H1 (cell line): ENCODE results near the gene LHPP. TPM values are rescaled to one million over a fixed set of nuclear protein-coding genes. Genes with fewer than 3 reads are reported as not detected.

Experiments
- CTCF ChIA-PET: fragments of 300-600 bp; sonication (Branson Sonifier 250); formaldehyde crosslinking; loops from one replicate; lab custom pipeline; 2021; ENCODE audit not compliant: partially characterized antibody; lab: Charles Lee
- POLR2A ChIA-PET: fragments of 300-600 bp; sonication (Branson Sonifier 250); formaldehyde crosslinking; loops from one replicate; lab custom pipeline; 2021; ENCODE audit warnings: inconsistent platforms; ENCODE audit not compliant: partially characterized antibody; lab: Charles Lee
- DNase-seq, 2 experiments: peaks; one replicate each; pipeline versions ENCODE4 v3.0.0 to v3.0.0-alpha.2; 2010 to 2022; ENCODE audit warnings: low spot score in 2 of 2, low read depth in 1 of 2, mixed read lengths in 1 of 2
- FAIRE-seq: peaks from 2 replicates; lab custom pipeline; 2011; peaks lifted over from hg19 to GRCh38; lab: Jason Lieb, UNC
- H2AFZ ChIP-seq: 2 replicates; pipeline ENCODE4 v1.8.1; 2012; ENCODE audit warnings: low read length, inconsistent platforms
- H2AK5ac ChIP-seq: 2 replicates; pipeline ENCODE4 v1.6.1; 2013; ENCODE audit warnings: low read depth, low read length
- H2BK120ac ChIP-seq: replicated peaks from 2 replicates; pipeline ENCODE3; 2013; ENCODE audit warnings: low read depth, low read length, inconsistent platforms
- H2BK12ac ChIP-seq: 2 replicates; pipeline ENCODE4 v1.6.1; 2013; ENCODE audit warnings: low read depth, low read length
- H2BK15ac ChIP-seq: 2 replicates; pipeline ENCODE4 v1.6.1; 2013; ENCODE audit warnings: low read length
- H2BK20ac ChIP-seq: 2 replicates; pipeline ENCODE4 v1.6.1; 2013; ENCODE audit warnings: low read length
- H2BK5ac ChIP-seq: 2 replicates; pipeline ENCODE4 v1.6.1; 2013; ENCODE audit warnings: low read depth, low read length
- H3K14ac ChIP-seq: 2 replicates; pipeline ENCODE4 v1.6.1; 2013; ENCODE audit warnings: inconsistent platforms; ENCODE audit not compliant: insufficient read length
- H3K18ac ChIP-seq: 2 replicates; pipeline ENCODE4 v1.6.1; 2013; ENCODE audit warnings: low read length; ENCODE audit errors: extremely low read depth
- H3K23ac ChIP-seq: 2 replicates; pipeline ENCODE4 v1.6.1; 2013; ENCODE audit warnings: inconsistent platforms; ENCODE audit not compliant: insufficient read length
- H3K23me2 ChIP-seq: 2 replicates; pipeline ENCODE4 v1.6.1; 2013; ENCODE audit warnings: low read depth, low read length
- H3K27ac ChIP-seq: 2 replicates; pipeline ENCODE4 v1.6.1; 2011; ENCODE audit warnings: low read depth, low read length, inconsistent platforms
- H3K27me3 ChIP-seq, 4 experiments: replicated peaks in 1 of 4; 1 replicate in 1 of 4; 2 replicates in 3 of 4; pipeline versions ENCODE4 v1.6.1 to v1.8.1; 2011 to 2013; ENCODE audit warnings: low read length in 3 of 4, mild to moderate bottlenecking in 3 of 4, inconsistent platforms in 2 of 4, mixed read lengths in 2 of 4, moderate library complexity in 1 of 4; ENCODE audit not compliant: control insufficient read depth in 3 of 4, insufficient read depth in 3 of 4; ENCODE audit errors: extremely low read depth in 1 of 4
- H3K36me3 ChIP-seq, 4 experiments: 2 replicates each; pipeline versions ENCODE4 v1.6.1 to v1.8.1; 2011 to 2013; ENCODE audit warnings: mild to moderate bottlenecking in 4 of 4, low read length in 3 of 4, moderate library complexity in 2 of 4, control low read depth in 1 of 4, inconsistent platforms in 1 of 4; ENCODE audit not compliant: insufficient read depth in 4 of 4, control insufficient read depth in 2 of 4
- H3K4ac ChIP-seq: replicated peaks from 2 replicates; pipeline ENCODE3; 2013; ENCODE audit warnings: low read length, low read depth, mixed read lengths, inconsistent platforms; ENCODE audit not compliant: insufficient read length
- H3K4me1 ChIP-seq, 4 experiments: replicated peaks in 1 of 4; 1 replicate in 1 of 4; 2 replicates in 3 of 4; pipeline versions ENCODE4 v1.6.1 to v1.8.1; 2011 to 2013; ENCODE audit warnings: low read length in 3 of 4, inconsistent platforms in 2 of 4, mixed read lengths in 1 of 4; ENCODE audit not compliant: insufficient read depth in 4 of 4, control insufficient read depth in 3 of 4
- H3K4me2 ChIP-seq, 2 experiments: 2 replicates each; pipeline versions ENCODE4 v1.6.1 to v1.8.1; 2011 to 2013; ENCODE audit warnings: low read depth in 2 of 2, low read length in 2 of 2, control low read depth in 1 of 2, inconsistent platforms in 1 of 2, mild to moderate bottlenecking in 1 of 2; ENCODE audit not compliant: insufficient read depth in 1 of 2
- H3K4me3 ChIP-seq, 4 experiments: fragments of 200-600, 300-600 bp in 1 of 4; sonication (generic), shearing (Covaris generic), sonication (Bioruptor Twin) in 1 of 4; 2 replicates each; pipeline versions ENCODE4 v1.5.1 to v1.8.1; 2011 to 2016; ENCODE audit warnings: low read length in 4 of 4, low read depth in 3 of 4, control low read depth in 2 of 4, inconsistent platforms in 2 of 4, mild to moderate bottlenecking in 2 of 4, mixed read lengths in 1 of 4, moderate library complexity in 1 of 4; ENCODE audit not compliant: insufficient read depth in 2 of 4; ENCODE audit errors: extremely low read depth in 1 of 4
- H3K56ac ChIP-seq: replicated peaks from 2 replicates; pipeline ENCODE3; 2013; ENCODE audit warnings: low read depth, mild to moderate bottlenecking, mixed read lengths, low read length, inconsistent platforms; ENCODE audit not compliant: insufficient read length
- H3K79me1 ChIP-seq: 2 replicates; pipeline ENCODE4 v1.6.1; 2013; ENCODE audit warnings: low read depth, low read length, control low read depth
- H3K79me2 ChIP-seq, 2 experiments: 2 replicates each; pipeline versions ENCODE4 v1.6.1 to v1.8.1; 2012 to 2013; ENCODE audit warnings: low read length in 2 of 2, mild to moderate bottlenecking in 2 of 2, inconsistent platforms in 1 of 2; ENCODE audit not compliant: insufficient read depth in 2 of 2, control insufficient read depth in 1 of 2
- H3K9ac ChIP-seq, 4 experiments: replicated peaks in 1 of 4; 1 replicate in 1 of 4; 2 replicates in 3 of 4; pipeline versions ENCODE4 v1.6.1 to v1.8.1; 2011 to 2013; ENCODE audit warnings: low read depth in 3 of 4, low read length in 3 of 4, control low read depth in 2 of 4, mild to moderate bottlenecking in 2 of 4, moderate library complexity in 2 of 4, inconsistent platforms in 1 of 4; ENCODE audit errors: extremely low read depth in 1 of 4
- H3K9me3 ChIP-seq, 2 experiments: 2 replicates each; pipeline versions ENCODE4 v1.6.1 to v1.8.1; 2012 to 2013; ENCODE audit warnings: mild to moderate bottlenecking in 2 of 2, moderate library complexity in 2 of 2, control low read depth in 1 of 2, inconsistent platforms in 1 of 2, low read depth in 1 of 2, low read length in 1 of 2, mixed read lengths in 1 of 2; ENCODE audit not compliant: insufficient read depth in 2 of 2
- H4K20me1 ChIP-seq, 2 experiments: replicated peaks in 1 of 2; 2 replicates each; pipeline versions ENCODE3 to v1.8.1; 2011 to 2013; ENCODE audit warnings: inconsistent platforms in 2 of 2, low read length in 2 of 2, mild to moderate bottlenecking in 1 of 2; ENCODE audit not compliant: insufficient read depth in 2 of 2, control insufficient read depth in 1 of 2
- H4K5ac ChIP-seq: 2 replicates; pipeline ENCODE4 v1.6.1; 2013; ENCODE audit warnings: low read length, low read depth, mixed read lengths, inconsistent platforms; ENCODE audit not compliant: insufficient read length
- H4K8ac ChIP-seq: 2 replicates; pipeline ENCODE4 v1.8.0; 2013; ENCODE audit warnings: mild to moderate bottlenecking, moderate library complexity, low read length, inconsistent platforms; ENCODE audit not compliant: insufficient read depth; ENCODE audit errors: extremely low read depth
- H4K91ac ChIP-seq: replicated peaks from 2 replicates; pipeline ENCODE3; 2013; ENCODE audit warnings: low read length, mixed read lengths, inconsistent platforms; ENCODE audit not compliant: insufficient read length
- ASH2L ChIP-seq: fragments of 200-600, 300-600 bp; sonication (generic); IDR thresholded peaks from one replicate; pipeline ENCODE4 v1.7.1; 2017; ENCODE audit warnings: low read length
- CREB1 ChIP-seq: IDR thresholded peaks from 2 replicates; pipeline ENCODE4 v1.6.1; 2012; ENCODE audit warnings: inconsistent platforms
- HDAC6 ChIP-seq: IDR thresholded peaks from one replicate; pipeline ENCODE4 v1.7.1; 2012; ENCODE audit warnings: low read depth, mild to moderate bottlenecking, inconsistent platforms, low read length, moderate library complexity
- JUN ChIP-seq: IDR thresholded peaks from 2 replicates; pipeline ENCODE4 v1.6.1; 2011; ENCODE audit warnings: low read depth, mild to moderate bottlenecking, improper control_type of control experiment, low read length
- RFX5 ChIP-seq: IDR thresholded peaks from 2 replicates; pipeline ENCODE4 v1.6.1; 2011; ENCODE audit warnings: low read depth, low read length, improper control_type of control experiment, borderline replicate concordance
- SAP30 ChIP-seq: fragments of 300-600 bp; sonication (generic); IDR thresholded peaks from 2 replicates; pipeline ENCODE4 v1.7.1; 2012; ENCODE audit warnings: low read length, moderate library complexity, mild to moderate bottlenecking, inconsistent platforms; ENCODE audit not compliant: insufficient read depth, insufficient replicate concordance
- WGBS, 2 experiments: shearing (Covaris generic) in 1 of 2; methylation state at CpG; one replicate each; pipeline versions ENCODE4 v1.1.6 to v1.1.7; 2013 to 2015; ENCODE audit warnings: low lambda C conversion rate in 2 of 2, mixed read lengths in 2 of 2, inconsistent platforms in 1 of 2, low coverage in 1 of 2, missing lambda C conversion rate in 1 of 2; ENCODE audit not compliant: insufficient replicate concordance in 2 of 2, insufficient coverage in 1 of 2, insufficient read length in 1 of 2; ENCODE audit errors: extremely low coverage in 1 of 2, missing lambda C conversion rate in 1 of 2; 5-methylcytosine and 5-hydroxymethylcytosine counted together
- polyA plus RNA-seq, 7 experiments: library from polyadenylated mRNA; depleted of rRNA in 3 of 7; stranded (reverse) in 5 of 7; unstranded in 2 of 7; fragments of >200 nt in 5 of 7; fragments of 200-250 nt in 2 of 7; gene quantifications; 1 replicate in 5 of 7; 2 replicates in 1 of 7; 4 replicates in 1 of 7; pipeline versions ENCODE4 v1.2.1 to v1.2.3, GENCODE V29; 2011 to 2013; ENCODE audit warnings: missing spikeins in 2 of 7, mixed read lengths in 2 of 7
- total RNA-seq: library from RNA; stranded (reverse); fragmentation: NEBNext Ultra II Directional; extraction: Animal tissue kit (Norgen Biotek cat#: 25700); gene quantifications from 2 replicates; pipeline ENCODE4 v1.2.1, GENCODE V29; 2021
- TF ChIP-seq, protein P1 (sequence below): IDR thresholded peaks from 2 replicates; pipeline ENCODE4 v1.6.1; 2012; ENCODE audit warnings: low read length, inconsistent platforms

The LHPP gene
- total and polyA plus RNA-seq, 2 of the 8 experiments (the other 6 are each of a cell fraction or from before 2014, with no cell fraction given) = 26.0 to 45.0 TPM

DNA sequence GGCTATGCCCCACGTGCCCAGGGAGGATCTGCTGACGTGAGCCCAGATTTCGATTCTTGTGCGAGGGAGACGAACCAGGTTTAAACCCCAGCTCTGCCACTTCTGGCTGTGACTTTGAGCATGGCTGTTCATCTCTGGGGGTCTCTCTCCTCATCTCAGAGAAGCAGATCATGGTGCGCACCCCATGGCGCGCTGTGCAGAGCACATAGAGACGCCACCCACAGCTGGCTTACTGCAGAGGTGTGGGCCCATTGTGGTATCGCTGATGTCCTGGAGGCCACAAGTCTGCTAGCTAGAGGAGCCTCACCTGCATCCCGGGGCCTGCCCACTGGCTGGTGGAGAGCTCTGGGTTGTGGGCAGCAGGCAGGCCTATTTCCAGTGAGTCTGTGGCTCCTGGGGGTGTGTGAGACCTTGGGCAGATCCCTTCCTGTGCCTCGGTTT is 140.5 kb downstream of the LHPP start:
- DNase-seq (no peak), FAIRE-seq (no peak)
- H2BK12ac ChIP-seq = no peak overlapping the region
- H2AFZ ChIP-seq = no peak overlapping the region
- H3K9me3 ChIP-seq = no peaks in the 10 kb centered on the region
- 82% methylated on average over 11 of the region's 12 CpGs; no CpG with 5 or more reads in 1 of the 2 experiments for WGBS, 2 experiments
- H3K18ac ChIP-seq = no peak overlapping the region
- no peak overlapping the region for H2AK5ac ChIP-seq
- H3K36me3 ChIP-seq = no peaks in the 10 kb centered on the region
- H3K9ac ChIP-seq = no peak overlapping the region
- no peak overlapping the region for H2BK120ac ChIP-seq
- H2BK5ac ChIP-seq = no peak overlapping the region
- no peak overlapping the region; the same call in 1 of the 2 replicates for H4K8ac ChIP-seq
- H3K27ac ChIP-seq = no peak overlapping the region
- no peak overlapping the region for H3K23ac ChIP-seq
- H4K5ac ChIP-seq = no peak overlapping the region
- H4K20me1 ChIP-seq = peaks cover 1 to 8% of the 10 kb centered on the region in 2 experiments
- H4K91ac ChIP-seq = no peak overlapping the region
- H3K27me3 ChIP-seq = no peaks in the 10 kb centered on the region; a peak in 1 of 7 replicates
- TF ChIP-seq HDAC6 = no peak
- no peak for TF ChIP-seq ASH2L
- TF ChIP-seq CREB1 = no peak
- TF ChIP-seq RFX5 = no peak
- TF ChIP-seq, protein P1, sequence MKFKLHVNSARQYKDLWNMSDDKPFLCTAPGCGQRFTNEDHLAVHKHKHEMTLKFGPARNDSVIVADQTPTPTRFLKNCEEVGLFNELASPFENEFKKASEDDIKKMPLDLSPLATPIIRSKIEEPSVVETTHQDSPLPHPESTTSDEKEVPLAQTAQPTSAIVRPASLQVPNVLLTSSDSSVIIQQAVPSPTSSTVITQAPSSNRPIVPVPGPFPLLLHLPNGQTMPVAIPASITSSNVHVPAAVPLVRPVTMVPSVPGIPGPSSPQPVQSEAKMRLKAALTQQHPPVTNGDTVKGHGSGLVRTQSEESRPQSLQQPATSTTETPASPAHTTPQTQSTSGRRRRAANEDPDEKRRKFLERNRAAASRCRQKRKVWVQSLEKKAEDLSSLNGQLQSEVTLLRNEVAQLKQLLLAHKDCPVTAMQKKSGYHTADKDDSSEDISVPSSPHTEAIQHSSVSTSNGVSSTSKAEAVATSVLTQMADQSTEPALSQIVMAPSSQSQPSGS = no peak
- no peak for TF ChIP-seq JUN
- no peak for TF ChIP-seq SAP30
- TF ChIP-seq, all 59 proteins: peak for 0
- ChIA-PET POLR2A (interaction anchor here (2.5 kb wide), 1 partner anchor 8 kb away, joined by 6 read pairs; no protein-coding TSS in a partner anchor), CTCF (interaction anchor here (0.9 to 3.1 kb wide), 4 partner anchors 10 to 117 kb away, joined by 3 to 12 read pairs (median 3); no protein-coding TSS in a partner anchor)
- Histone ChIP-seq H3K4me1 (no peaks in the 10 kb centered on the region), H3K4me2 (no peak overlapping the region), H3K79me2 (no peaks in the 10 kb centered on the region), H3K79me1 (0 out of 2 replicates have a peak, but pooled peaks cover 2% of the 10 kb centered on the region), H3K56ac (no peak overlapping the region), H3K23me2 (peaks cover 5% of the 10 kb centered on the region), H2BK20ac (no peak overlapping the region), H2BK15ac (no peak overlapping the region), H3K4me3 (no peak overlapping the region), H3K4ac (no peak overlapping the region), H3K14ac (no peak overlapping the region)
